ENCODE results near the gene MCMBP. TPM values are rescaled to one million over a fixed set of nuclear protein-coding genes. Genes with fewer than 3 reads are reported as not detected.

MCMBP gene
- total RNA-seq, 1 experiment from 2014 or later = 36.1 TPM

Other genes starting within 250 kb of the MCMBP start
- gene BAG3, start 221.5 kb downstream of the MCMBP start, total RNA-seq (2014; rRNA removed) = 47.1 and 47.6 TPM in 2 replicates
- gene INPP5F, start 146.8 kb downstream of the MCMBP start, total RNA-seq (2014; rRNA removed) = 8.1 and 8.2 TPM in 2 replicates
- gene SEC23IP, start 19.9 kb upstream of the MCMBP start, total RNA-seq (2014; rRNA removed) = 39.3 and 42.7 TPM in 2 replicates

Data from PC-3 (cell line).